Measurements from ENCODE around the gene ZNF3.

ZNF3 gene

GRCh38 chr7:100088621-100089457 lies 7.3 kb upstream of the ZNF3 start, which contains the start of gene COPS6:
COPS6 (plus strand) TSS chr7:100088969; CDS start chr7:100088991, 22 bp downstream.
- TF ChIP-seq CTCF (IDR thresholded peaks at IDR 0.05; ENCODE audit: control insufficient read depth, insufficient read depth, low read depth, low read length, missing control alignments): no peak
- H3K4me3 ChIP-seq (ENCODE audit: control insufficient read depth, low read depth, low read length): peak within 1 kb of the TSS; percentile 80
- no peak for DNase-seq (ENCODE audit: low read depth)

DNA sequence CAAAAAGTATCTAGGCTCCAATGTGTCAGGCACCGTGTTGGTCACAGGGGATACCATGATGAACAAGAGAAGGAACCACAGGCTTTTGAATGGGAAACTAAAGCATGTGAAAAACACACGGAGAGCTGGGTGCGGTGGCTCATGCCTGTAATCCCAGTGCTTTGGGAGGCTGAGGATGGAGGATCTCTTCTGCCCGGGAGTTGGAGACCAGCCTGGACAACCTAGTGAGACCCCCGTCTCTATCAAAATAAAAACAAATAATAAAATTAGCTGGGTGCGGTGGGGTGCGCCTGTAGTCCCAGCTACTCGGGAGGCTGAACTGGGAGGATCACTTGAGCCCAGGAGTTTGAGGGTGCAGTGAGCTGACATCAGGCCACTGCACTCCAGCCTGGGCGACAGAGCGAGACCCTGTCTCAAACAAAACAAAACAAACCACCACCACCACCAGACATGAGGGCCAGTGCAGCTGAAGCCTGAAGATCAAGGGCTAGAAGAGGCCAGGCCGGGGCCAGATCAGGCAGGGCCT lies 6.6 kb upstream of the ZNF3 start:
- H3K4me3 ChIP-seq (ENCODE audit: control insufficient read depth, low read depth, low read length): peak overlapping the region; percentile 80
- no peak for TF ChIP-seq CTCF (IDR thresholded peaks at IDR 0.05; ENCODE audit: control insufficient read depth, insufficient read depth, low read depth, low read length, missing control alignments)
- no peak for DNase-seq (ENCODE audit: low read depth)

DNA sequence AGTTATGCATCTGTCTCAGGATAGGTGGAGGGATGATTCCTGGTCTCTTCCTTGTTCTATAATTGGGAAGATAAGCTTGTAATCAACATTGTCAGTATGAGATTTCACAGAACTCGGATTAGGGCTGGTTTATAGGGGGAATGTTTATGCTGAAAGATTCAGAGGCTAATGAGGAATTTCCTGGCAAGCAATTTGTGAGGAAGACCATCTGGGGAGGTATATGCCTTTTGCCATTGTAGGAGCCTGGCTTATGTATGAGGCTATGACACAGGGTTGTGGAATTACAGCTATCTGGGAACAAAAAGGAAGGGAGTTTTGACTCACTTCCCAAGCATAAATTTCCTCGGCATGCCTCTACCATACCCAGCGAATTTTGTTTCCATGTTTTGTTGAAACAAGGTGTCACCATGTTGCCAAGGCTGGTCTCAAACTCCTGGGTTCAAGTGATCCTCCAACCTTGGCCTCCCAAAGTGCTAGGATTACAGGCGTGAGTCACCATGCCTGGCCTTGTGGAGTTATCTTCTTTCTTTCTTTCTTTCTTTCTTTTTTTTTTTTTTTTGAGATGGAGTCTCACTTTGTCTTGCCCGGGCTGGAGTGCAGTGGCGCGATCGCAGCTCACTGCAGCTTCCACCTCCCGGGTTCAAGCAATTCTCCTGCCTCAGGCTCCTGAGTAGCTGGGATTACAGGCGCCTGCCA lies 5.7 kb upstream of the ZNF3 start:
- no peak overlapping the region for H3K4me3 ChIP-seq (ENCODE audit: control insufficient read depth, low read depth, low read length)
- peak; percentile 92 for DNase-seq (ENCODE audit: low read depth)
- no peak for TF ChIP-seq CTCF (IDR thresholded peaks at IDR 0.05; ENCODE audit: control insufficient read depth, insufficient read depth, low read depth, low read length, missing control alignments)

DNA sequence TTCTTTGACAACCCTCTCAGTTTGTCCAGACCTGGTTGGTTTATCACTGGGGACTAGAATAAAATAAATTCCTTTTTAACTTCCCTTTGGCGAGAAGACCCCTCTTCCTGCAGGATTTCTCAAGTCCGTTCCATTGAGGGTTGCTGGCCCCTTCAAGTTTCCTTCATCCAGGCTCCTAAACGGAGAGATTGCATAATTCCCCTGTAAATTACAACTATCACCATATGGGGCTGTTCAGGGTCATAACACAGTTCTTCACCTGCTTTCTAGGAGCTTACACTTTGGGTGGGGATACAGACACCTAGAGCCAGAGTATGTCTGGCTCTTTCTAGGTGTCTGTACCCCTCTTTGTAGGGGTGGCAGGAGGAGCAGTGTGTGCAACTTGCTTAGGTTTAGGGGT lies 4.0 kb upstream of the ZNF3 start:
- no peak for TF ChIP-seq CTCF (IDR thresholded peaks at IDR 0.05; ENCODE audit: control insufficient read depth, insufficient read depth, low read depth, low read length, missing control alignments)
- no peak for DNase-seq (ENCODE audit: low read depth)
- no peak overlapping the region for H3K4me3 ChIP-seq (ENCODE audit: control insufficient read depth, low read depth, low read length)

- TF ChIP-seq CTCF (IDR thresholded peaks at IDR 0.05; ENCODE audit: control insufficient read depth, insufficient read depth, low read depth, low read length, missing control alignments): no peak
- DNase-seq (ENCODE audit: low read depth): no peak
- H3K4me3 ChIP-seq (ENCODE audit: control insufficient read depth, low read depth, low read length): no peak overlapping the region
Observed at GRCh38 chr7:100082978-100083377, 1.5 kb upstream of the ZNF3 start.

DNA sequence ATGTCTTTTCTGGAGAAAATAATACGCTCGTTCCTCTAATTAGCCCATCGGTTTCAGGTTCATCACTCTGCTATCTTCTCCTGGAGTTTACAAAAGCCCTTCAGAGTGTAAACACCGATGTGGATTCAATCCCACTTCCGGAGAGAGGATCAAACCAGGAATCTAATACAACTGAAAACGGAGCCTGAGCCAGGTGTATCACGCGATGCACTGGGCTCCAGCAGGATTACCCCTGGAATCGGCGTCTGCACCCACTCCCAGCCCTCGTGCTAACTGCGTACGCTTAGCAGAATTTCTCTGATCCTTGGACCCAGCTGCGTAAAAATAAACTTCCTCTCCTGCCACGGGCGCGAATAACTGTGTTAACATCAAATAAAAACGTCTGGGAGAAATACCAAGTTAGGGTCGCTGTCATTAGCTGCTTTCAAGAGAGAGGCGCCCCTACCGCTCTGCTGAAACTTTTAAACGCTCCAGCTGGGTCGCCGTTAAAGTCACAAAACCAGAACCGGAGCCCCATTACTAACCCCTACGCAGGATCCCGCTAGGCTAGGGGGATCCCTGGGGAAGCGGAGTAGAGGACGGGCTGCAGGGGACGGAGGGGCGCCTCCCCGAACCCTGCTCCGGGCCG lies 502 bp downstream of the ZNF3 start:
- H3K4me3 ChIP-seq (ENCODE audit: control insufficient read depth, low read depth, low read length): peak overlapping the region; percentile 99
- no peak for DNase-seq (ENCODE audit: low read depth)
- no peak for TF ChIP-seq CTCF (IDR thresholded peaks at IDR 0.05; ENCODE audit: control insufficient read depth, insufficient read depth, low read depth, low read length, missing control alignments)

Data from AG09309 (cell line).